GM23338 (cell line): ENCODE results near the gene UGDH. TPM values are rescaled to one million over a fixed set of nuclear protein-coding genes. Genes with fewer than 3 reads are reported as not detected.

Source experiments
- ATAC-seq: fragments of 200-7000 bp; cut with Tn5 transposase; 3 replicates; pipeline ENCODE4 v1.9.1; 2020
- DNase-seq: peaks from one replicate; pipeline ENCODE4 v3.0.0-alpha.2; 2015; ENCODE audit warnings: low spot score
- H2AFZ ChIP-seq: fragments of 200-600 bp; sonication (generic); 2 replicates; pipeline ENCODE4 v1.8.0; 2016; ENCODE audit warnings: antibody characterized with exemption, mild to moderate bottlenecking, moderate library complexity
- H3F3A ChIP-seq: fragments of 200-600 bp; sonication (generic); replicated peaks from 2 replicates; pipeline ENCODE4 v1.8.0; 2017; ENCODE audit warnings: antibody characterized with exemption, mixed run types, low read depth
- H3K27ac ChIP-seq: fragments of 200-600 bp; sonication (generic); 2 replicates; pipeline ENCODE4 v1.6.1; 2016; ENCODE audit warnings: low read depth
- H3K27me3 ChIP-seq: fragments of 200-600 bp; sonication (generic); 2 replicates; pipeline ENCODE4 v1.8.0; 2016; ENCODE audit warnings: mild to moderate bottlenecking, mixed run types, moderate library complexity; ENCODE audit not compliant: insufficient read depth
- H3K36me3 ChIP-seq: fragments of 200-600 bp; sonication (generic); 2 replicates; pipeline ENCODE4 v1.8.0; 2016; ENCODE audit warnings: mild to moderate bottlenecking; ENCODE audit not compliant: insufficient read depth
- H3K4me1 ChIP-seq: fragments of 200-600 bp; sonication (generic); 2 replicates; pipeline ENCODE4 v1.8.0; 2016; ENCODE audit warnings: mild to moderate bottlenecking, moderate library complexity; ENCODE audit not compliant: insufficient read depth
- H3K4me2 ChIP-seq: fragments of 200-600 bp; sonication (generic); 2 replicates; pipeline ENCODE4 v1.7.1; 2017; ENCODE audit warnings: mixed run types
- H3K4me3 ChIP-seq: fragments of 200-600 bp; sonication (generic); 2 replicates; pipeline ENCODE4 v1.6.1; 2016; ENCODE audit warnings: mixed run types
- H3K79me2 ChIP-seq: fragments of 200-600 bp; sonication (generic); replicated peaks from 2 replicates; pipeline ENCODE4 v1.8.0; 2017; ENCODE audit warnings: mild to moderate bottlenecking; ENCODE audit not compliant: insufficient read depth
- H3K9me2 ChIP-seq: fragments of 200-600 bp; sonication (generic); 2 replicates; pipeline ENCODE4 v1.8.0; 2017; ENCODE audit not compliant: insufficient read depth
- H4K20me1 ChIP-seq: fragments of 200-600 bp; sonication (generic); replicated peaks from 2 replicates; pipeline ENCODE4 v1.8.0; 2017; ENCODE audit warnings: mild to moderate bottlenecking; ENCODE audit not compliant: insufficient read depth
- H3K27ac Mint-ChIP-seq: 2 replicates; pipeline ENCODE4 v1.8.0; 2020; ENCODE audit warnings: inconsistent platforms, mild to moderate bottlenecking, moderate library complexity, mixed read lengths
- H3K27me3 Mint-ChIP-seq: 3 replicates; pipeline ENCODE4 v1.8.0; 2022; ENCODE audit warnings: low read depth, mild to moderate bottlenecking, moderate library complexity, mixed read lengths, inconsistent platforms; ENCODE audit not compliant: insufficient read depth, poor library complexity
- H3K36me3 Mint-ChIP-seq: 3 replicates; pipeline ENCODE4 v1.8.0; 2021; ENCODE audit warnings: low read depth, mild to moderate bottlenecking, inconsistent platforms, moderate library complexity, mixed read lengths
- H3K4me1 Mint-ChIP-seq: 3 replicates; pipeline ENCODE4 v1.8.0; 2020; ENCODE audit warnings: mild to moderate bottlenecking, inconsistent platforms, mixed read lengths
- H3K4me3 Mint-ChIP-seq: 3 replicates; pipeline ENCODE4 v1.8.0; 2021; ENCODE audit warnings: moderate library complexity, mild to moderate bottlenecking, inconsistent platforms, mixed read lengths
- H3K9me3 Mint-ChIP-seq: 3 replicates; pipeline ENCODE4 v1.8.0; 2020; ENCODE audit warnings: moderate library complexity, mild to moderate bottlenecking, inconsistent platforms, mixed read lengths
- CREB1 ChIP-seq: fragments of 250-450 bp; sonication (Bioruptor Pico); IDR thresholded peaks from 2 replicates; pipeline ENCODE4 v1.5.0; 2020; ENCODE audit warnings: low read depth, mild to moderate bottlenecking, moderate library complexity
- CTCF ChIP-seq, 2 experiments: fragments of 200-600 bp in 1 of 2; sonication (generic) in 1 of 2; conservative IDR thresholded peaks; 2 replicates each; pipeline versions ENCODE4 v1.5.1 to v1.6.1; 2016 to 2017; ENCODE audit warnings: antibody characterized with exemption in 2 of 2, low read depth in 2 of 2, mild to moderate bottlenecking in 2 of 2, moderate library complexity in 1 of 2
- ETS1 ChIP-seq: IDR thresholded peaks from 2 replicates; pipeline ENCODE4 v1.6.1; 2016; ENCODE audit warnings: antibody characterized with exemption
- EZH2phosphoT487 ChIP-seq: fragments of 200-600 bp; sonication (generic); IDR thresholded peaks from one replicate; pipeline ENCODE4 v1.8.1; 2018; ENCODE audit warnings: antibody characterized with exemption; ENCODE audit not compliant: unreplicated experiment
- POLR2AphosphoS5 ChIP-seq: IDR thresholded peaks from 2 replicates; pipeline ENCODE4 v1.6.1; 2016; ENCODE audit warnings: antibody characterized with exemption, low read depth
- ZNF331 ChIP-seq: fragments of 250-450 bp; sonication (Bioruptor Pico); IDR thresholded peaks from 2 replicates; pipeline ENCODE4 v1.5.0; 2020; ENCODE audit warnings: low read depth, mild to moderate bottlenecking, moderate library complexity
- ZNF462 ChIP-seq: fragments of 250-450 bp; sonication (Bioruptor Pico); IDR thresholded peaks from 2 replicates; pipeline ENCODE4 v1.5.0; 2020; ENCODE audit warnings: mild to moderate bottlenecking, moderate library complexity
- polyA plus RNA-seq: library from polyadenylated mRNA; unstranded; fragments of >200 nt; fragmentation: Nextera tagmentation; extraction: Ambion mirVana; gene quantifications from 2 replicates; pipeline ENCODE4 v1.2.1, GENCODE V29; 2016
- total RNA-seq: library from RNA; depleted of rRNA; stranded (reverse); fragments of >200 nt; shearing (Covaris generic); gene quantifications from 2 replicates; pipeline ENCODE4 v1.2.3, GENCODE V29; 2014

The UGDH gene
- total and polyA plus RNA-seq, 2 experiments from 2014 or later: 48.9 to 81.3 TPM

GRCh38 chr4:39494354-39494753 lies 32.9 kb downstream of the UGDH start (continued):
- no peak for TF ChIP-seq CREB1 (CRISPR knock-in tag)
- no peak for TF ChIP-seq ZNF462 (CRISPR knock-in tag)

GRCh38 chr4:39490322-39490721 lies 36.9 kb downstream of the UGDH start:
- no peak overlapping the region for H3K4me2 ChIP-seq
- H3K79me2 ChIP-seq: no peaks in the 10 kb centered on the region
- Mint-ChIP-seq H3K27me3 (no peaks in the 10 kb centered on the region), H3K36me3 (no peaks in the 10 kb centered on the region; the same call in 2 of the 3 replicates), H3K9me3 (no peaks in the 10 kb centered on the region; the same call in 2 of the 3 replicates), H3K4me3 (no peak overlapping the region), H3K27ac (no peak overlapping the region), H3K4me1 (no peaks in the 10 kb centered on the region)
- no peaks in the 10 kb centered on the region for H3F3A ChIP-seq
- ATAC-seq (no peak), DNase-seq (no peak)
- H3K9me2 ChIP-seq: no peaks in the 10 kb centered on the region
- no peaks in the 10 kb centered on the region for H3K27me3 ChIP-seq
- H4K20me1 ChIP-seq: no peaks in the 10 kb centered on the region
- H3K4me1 ChIP-seq: no peaks in the 10 kb centered on the region
- H3K27ac ChIP-seq: no peak overlapping the region
- H3K4me3 ChIP-seq: no peak overlapping the region
- no peak overlapping the region for H2AFZ ChIP-seq
- H3K36me3 ChIP-seq: no peaks in the 10 kb centered on the region
- no peak for TF ChIP-seq CTCF (conservative IDR thresholded peaks at IDR 0.05; ENCODE audit: low read depth in 2 of 2)
- TF ChIP-seq ZNF462 (CRISPR knock-in tag): no peak
- TF ChIP-seq ZNF331: no peak
- no peak for TF ChIP-seq EZH2phosphoT487
- TF ChIP-seq POLR2AphosphoS5: no peak
- no peak for TF ChIP-seq ETS1
